Upper lobe of left lung (tissue), 6 donors: ENCODE measurements around the gene VPS9D1. TPM values are rescaled to one million over a fixed set of nuclear protein-coding genes. Genes with fewer than 3 reads are reported as not detected.

ENCODE experiments used
- ATAC-seq, 2 donors: fragments of 200-7000 bp; cut with Tn5 transposase; one replicate each; pipeline ENCODE4 v1.9.1; 2022; ENCODE audit warnings: mild to moderate bottlenecking in 2 of 2, moderate library complexity in 2 of 2; ENCODE audit not compliant: low FRiP score in 2 of 2
- DNase-seq, 2 donors: peaks; one replicate each; pipeline ENCODE4 v3.0.0-alpha.2; 2019 to 2020
- H3K27ac ChIP-seq, 4 donors: fragments of 200-600 bp; sonication (generic); one replicate each; pipeline ENCODE4 v1.5.1; 2016 to 2019
- H3K27me3 ChIP-seq, 4 donors: fragments of 200-600 bp; sonication (generic); one replicate each; pipeline ENCODE4 v1.5.1; 2017 to 2019
- H3K36me3 ChIP-seq, 4 donors: fragments of 200-600 bp; sonication (generic); one replicate each; pipeline ENCODE4 v1.5.1; 2016 to 2019
- H3K4me1 ChIP-seq, 4 donors: fragments of 200-600 bp; sonication (generic); one replicate each; pipeline ENCODE4 v1.5.1; 2018 to 2019
- H3K4me3 ChIP-seq, 4 donors: fragments of 200-600 bp; sonication (generic); one replicate each; pipeline ENCODE4 v1.5.1; 2017 to 2019; ENCODE audit warnings: mild to moderate bottlenecking in 2 of 4, moderate library complexity in 1 of 4
- H3K9me3 ChIP-seq, 4 donors: fragments of 200-600 bp; sonication (generic); one replicate each; pipeline ENCODE4 v1.5.1; 2018 to 2019
- CTCF ChIP-seq, 6 experiments: fragments of 450-650 bp in 4 of 6; fragments of 200-600 bp in 2 of 6; sonication (generic) in 2 of 6; IDR thresholded peaks; one replicate each; pipeline ENCODE4 v1.5.1; 2016 to 2019; ENCODE audit warnings: antibody characterized with exemption in 6 of 6
- EP300 ChIP-seq, 4 donors: sonication (generic); formaldehyde crosslinking; IDR thresholded peaks; one replicate each; pipeline ENCODE4 v1.5.1; 2017; ENCODE audit warnings: antibody characterized with exemption in 4 of 4, control low read depth in 2 of 4
- POLR2A ChIP-seq, 4 donors: fragments of 450-650 bp; IDR thresholded peaks; one replicate each; pipeline ENCODE4 v1.5.1; 2016 to 2017; ENCODE audit warnings: antibody characterized with exemption in 4 of 4, mild to moderate bottlenecking in 2 of 4
- POLR2AphosphoS5 ChIP-seq, 2 donors: sonication (generic); formaldehyde crosslinking; IDR thresholded peaks; one replicate each; pipeline ENCODE4 v1.5.1; 2017; ENCODE audit warnings: antibody characterized with exemption in 2 of 2
- WGBS, 2 donors: methylation state at CpG; one replicate each; pipeline ENCODE4 v1.1.5; 2017 to 2018; 5-methylcytosine and 5-hydroxymethylcytosine counted together
- total RNA-seq, 6 donors: library from RNA; depleted of rRNA in 4 of 6; stranded (reverse); fragments of >200 nt in 4 of 6; gene quantifications; one replicate each; pipeline versions ENCODE4 v1.1.0 to v1.2.1, GENCODE V29; 2016 to 2021
- donor health status: DM: no; HTN: no; CAD: no; lungs with moderate emphysema.
- donor health status: DM: no; HTN: yes; CAD: no; lungs with severe emphysema.

VPS9D1 gene
- total RNA-seq, 6 donors from 2014 or later: 7.4 to 45.1 (median 20.2) TPM

- TF ChIP-seq POLR2AphosphoS5 (IDR thresholded peaks at IDR 0.05) (no peak), CTCF (IDR thresholded peaks at IDR 0.05) (no peak), POLR2A (IDR thresholded peaks at IDR 0.05) (no peak), EP300 (IDR thresholded peaks at IDR 0.05) (no peak)
- H3K4me1 ChIP-seq: no peaks in the 10 kb centered on the region
- H3K4me3 ChIP-seq: no peak overlapping the region
- no peaks in the 10 kb centered on the region for H3K9me3 ChIP-seq
- WGBS, 2 donors: 89 to 93% methylated on average over 19 to 21 of the region's 21 CpGs
- no peak for ATAC-seq
- H3K36me3 ChIP-seq: peaks cover 61 to 100% (median 98%) of the 10 kb centered on the region in 4 donors
- DNase-seq: no peak
- H3K27me3 ChIP-seq: no peaks in the 10 kb centered on the region
- H3K27ac ChIP-seq: no peak overlapping the region
Observed at GRCh38 chr16:89733792-89734191, 13.1 kb upstream of the VPS9D1 start.

DNA sequence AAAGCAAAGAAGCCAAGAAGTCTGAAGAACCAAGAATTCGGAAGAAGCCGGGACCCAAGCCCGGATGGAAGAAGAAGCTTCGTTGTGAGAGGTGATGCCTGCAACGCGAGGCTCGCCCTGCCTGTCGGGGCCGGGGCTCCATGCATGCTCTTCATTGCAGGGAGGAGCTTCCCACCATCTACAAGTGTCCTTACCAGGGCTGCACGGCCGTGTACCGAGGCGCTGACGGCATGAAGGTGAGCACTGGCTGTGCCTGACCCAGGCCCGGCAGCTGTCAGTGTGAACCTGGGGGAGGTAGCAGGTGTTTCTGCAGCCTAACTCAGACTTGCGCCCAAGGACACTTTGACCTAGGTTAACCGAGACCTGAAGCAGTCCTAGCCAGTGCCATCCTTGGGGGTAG is 12.6 kb upstream of the VPS9D1 start:
- H3K9me3 ChIP-seq: no peaks in the 10 kb centered on the region
- DNase-seq (no peak), ATAC-seq (no peak)
- 82 to 92% methylated on average over 10 to 17 of the region's 17 CpGs for WGBS, 2 donors
- TF ChIP-seq CTCF (IDR thresholded peaks at IDR 0.05): no peak
- no peak for TF ChIP-seq POLR2A (IDR thresholded peaks at IDR 0.05)
- no peak for TF ChIP-seq EP300 (IDR thresholded peaks at IDR 0.05)
- TF ChIP-seq POLR2AphosphoS5 (IDR thresholded peaks at IDR 0.05): no peak
- H3K4me3 ChIP-seq: no peak overlapping the region
- peaks cover 58 to 98% (median 95%) of the 10 kb centered on the region in 4 donors for H3K36me3 ChIP-seq
- H3K27me3 ChIP-seq: no peaks in the 10 kb centered on the region
- H3K27ac ChIP-seq: no peak overlapping the region
- H3K4me1 ChIP-seq: no peaks in the 10 kb centered on the region

DNA sequence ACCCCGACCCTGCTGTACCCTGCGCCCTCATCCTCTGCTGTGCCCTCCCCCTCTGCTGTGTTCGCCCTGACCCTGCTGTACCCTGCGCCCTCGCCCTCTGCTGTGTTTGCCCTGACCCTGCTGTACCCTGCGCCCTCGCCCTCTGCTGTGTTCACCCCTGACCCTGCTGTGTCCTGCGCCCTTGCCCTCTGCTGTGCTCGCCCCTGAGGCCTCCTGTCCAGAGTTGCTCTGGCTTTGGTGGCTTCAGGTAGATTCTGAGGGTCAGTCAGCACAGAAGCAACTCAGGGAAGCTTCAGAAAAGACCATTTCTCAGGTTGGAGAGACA is 12.2 kb upstream of the VPS9D1 start:
- Histone ChIP-seq H3K4me1 (no peaks in the 10 kb centered on the region), H3K27ac (no peak overlapping the region), H3K9me3 (no peaks in the 10 kb centered on the region), H3K27me3 (no peaks in the 10 kb centered on the region), H3K36me3 (peaks cover 54 to 98% (median 93%) of the 10 kb centered on the region in 4 donors), H3K4me3 (no peak overlapping the region)
- WGBS, 2 donors: 95 to 97% methylated on average over 8 to 9 of the region's 9 CpGs
- ATAC-seq (no peak), DNase-seq (no peak)
- TF ChIP-seq POLR2A (IDR thresholded peaks at IDR 0.05): no peak

- Histone ChIP-seq H3K9me3 (no peaks in the 10 kb centered on the region), H3K27ac (no peak overlapping the region), H3K4me1 (no peaks in the 10 kb centered on the region), H3K36me3 (peaks cover 50 to 98% (median 92%) of the 10 kb centered on the region in 4 donors), H3K27me3 (no peaks in the 10 kb centered on the region), H3K4me3 (no peak overlapping the region)
- TF ChIP-seq POLR2A (IDR thresholded peaks at IDR 0.05): no peak
- no peak for TF ChIP-seq CTCF (IDR thresholded peaks at IDR 0.05)
- TF ChIP-seq POLR2AphosphoS5 (IDR thresholded peaks at IDR 0.05): no peak
- no peak for TF ChIP-seq EP300 (IDR thresholded peaks at IDR 0.05)
- ATAC-seq (no peak), DNase-seq (no peak)
- WGBS, 2 donors: 91 to 92% methylated on average over 23 to 24 of the region's 24 CpGs
Observed at GRCh38 chr16:89732142-89732917, 11.6 kb upstream of the VPS9D1 start.

GRCh38 chr16:89730610-89731234 is 10.0 kb upstream of the VPS9D1 start:
- DNase-seq (no peak), ATAC-seq (no peak)
- no peak for TF ChIP-seq POLR2AphosphoS5 (IDR thresholded peaks at IDR 0.05)
- TF ChIP-seq POLR2A (IDR thresholded peaks at IDR 0.05): no peak
- TF ChIP-seq CTCF (IDR thresholded peaks at IDR 0.05): no peak
- no peak for TF ChIP-seq EP300 (IDR thresholded peaks at IDR 0.05)
- H3K4me1 ChIP-seq: peaks cover 0 to 4% (median 0%) of the 10 kb centered on the region in 4 donors
- peaks cover 44 to 98% (median 86%) of the 10 kb centered on the region in 4 donors for H3K36me3 ChIP-seq
- H3K27ac ChIP-seq: no peak overlapping the region
- no peaks in the 10 kb centered on the region for H3K9me3 ChIP-seq
- no peaks in the 10 kb centered on the region for H3K27me3 ChIP-seq
- H3K4me3 ChIP-seq: no peak overlapping the region
- WGBS, 2 donors: 82 to 86% methylated on average over 16 to 21 of the region's 22 CpGs
